ENCODE results near the gene FMO5. TPM values are rescaled to one million over a fixed set of nuclear protein-coding genes. Genes with fewer than 3 reads are reported as not detected.
"Not testable (repeated sequence)": the region's sequence is repeated elsewhere in the genome, so short reads cannot be mapped to it uniquely, and the experiment has no call there.

The FMO5 gene
- polyA plus RNA-seq, 3 donors from 2014 or later: 1.7 to 12.3 (median 2.8) TPM

DNA sequence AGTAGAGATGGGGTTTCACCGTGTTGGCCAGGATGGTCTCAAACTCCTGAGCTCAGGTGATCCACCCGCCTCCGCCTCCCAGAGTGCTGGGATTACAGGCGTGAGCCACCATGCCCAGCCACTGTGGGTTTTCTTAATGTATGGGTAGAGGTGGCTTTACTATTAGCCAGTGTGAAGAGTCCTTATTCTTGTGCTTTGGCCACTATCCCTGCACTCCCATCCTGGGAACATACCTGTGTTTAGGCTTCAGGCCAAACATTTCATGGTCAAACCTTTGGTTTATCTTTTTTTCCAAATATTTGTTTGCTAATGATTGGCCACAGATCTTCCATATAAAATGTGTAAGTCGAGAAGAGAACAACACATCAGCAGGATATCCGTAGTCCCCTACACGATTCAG lies 16.5 kb downstream of the FMO5 start:
- Mint-ChIP-seq H3K4me1 (peaks cover 5 to 16% of the 10 kb centered on the region in 2 donors), H3K9me3 (no peaks in the 10 kb centered on the region), H3K27me3 (ENCODE audit: low read depth in 3 of 3) (no peaks in the 10 kb centered on the region), H3K36me3 (peaks cover 15 to 39% (median 39%) of the 10 kb centered on the region in 3 donors), H3K27ac (no peak overlapping the region), H3K4me3 (no peak overlapping the region)
- DNase-seq: no peak

DNA sequence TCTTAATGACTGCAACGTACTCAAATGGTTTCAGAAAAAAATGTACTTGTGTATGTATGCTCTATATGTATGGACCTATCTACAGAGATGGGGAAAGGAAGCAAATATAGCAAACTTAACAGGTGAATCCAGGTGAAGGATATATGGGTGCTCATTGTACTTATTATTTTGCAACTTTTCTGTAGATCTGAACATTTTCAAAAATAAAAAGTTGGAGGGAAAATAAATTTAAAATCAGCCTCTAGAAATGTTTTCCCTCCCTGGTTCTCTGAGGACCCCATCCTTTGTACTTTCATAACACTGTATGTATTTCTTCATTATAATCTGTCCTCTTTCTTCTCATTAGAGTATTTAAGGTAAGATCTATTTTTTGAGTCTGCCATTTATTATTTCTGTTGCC lies 17.9 kb downstream of the FMO5 start:
- peaks cover 23 to 44% (median 37%) of the 10 kb centered on the region in 3 donors for H3K36me3 Mint-ChIP-seq
- DNase-seq: no peak
- peaks cover 0 to 5% of the 10 kb centered on the region in 2 donors for H3K4me1 Mint-ChIP-seq
- no peak overlapping the region for H3K27ac Mint-ChIP-seq
- no peaks in the 10 kb centered on the region for H3K9me3 Mint-ChIP-seq
- H3K4me3 Mint-ChIP-seq: no peak overlapping the region
- no peaks in the 10 kb centered on the region for H3K27me3 Mint-ChIP-seq (ENCODE audit: low read depth in 3 of 3)

DNA sequence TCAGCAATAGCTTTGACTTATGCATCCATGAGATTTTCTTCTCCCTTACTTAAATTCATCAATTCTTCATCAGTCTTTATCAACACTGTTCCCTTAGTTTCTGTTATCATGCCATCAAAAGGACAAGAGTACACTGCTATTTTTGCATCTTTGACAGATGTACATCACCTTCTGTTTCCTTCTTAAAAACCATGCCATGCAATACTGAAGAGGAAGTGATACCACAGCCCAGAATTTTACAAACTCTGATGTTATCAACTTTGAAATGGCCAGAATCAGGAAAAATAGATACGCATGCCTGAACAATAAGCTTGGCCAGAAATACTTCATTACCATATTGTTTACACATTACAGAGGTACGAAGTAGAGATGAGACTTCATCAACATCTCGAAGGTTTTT lies 21.1 kb downstream of the FMO5 start:
- Mint-ChIP-seq H3K36me3 (peaks cover 19 to 41% (median 36%) of the 10 kb centered on the region in 3 donors), H3K27ac (no peak overlapping the region), H3K4me3 (no peak overlapping the region), H3K27me3 (ENCODE audit: low read depth in 3 of 3) (peaks cover 0 to under 1% (median 0%) of the 10 kb centered on the region in 3 donors), H3K4me1 (peaks cover 0 to 5% of the 10 kb centered on the region in 2 donors), H3K9me3 (no peaks in the 10 kb centered on the region)
- DNase-seq: no peak

DNA sequence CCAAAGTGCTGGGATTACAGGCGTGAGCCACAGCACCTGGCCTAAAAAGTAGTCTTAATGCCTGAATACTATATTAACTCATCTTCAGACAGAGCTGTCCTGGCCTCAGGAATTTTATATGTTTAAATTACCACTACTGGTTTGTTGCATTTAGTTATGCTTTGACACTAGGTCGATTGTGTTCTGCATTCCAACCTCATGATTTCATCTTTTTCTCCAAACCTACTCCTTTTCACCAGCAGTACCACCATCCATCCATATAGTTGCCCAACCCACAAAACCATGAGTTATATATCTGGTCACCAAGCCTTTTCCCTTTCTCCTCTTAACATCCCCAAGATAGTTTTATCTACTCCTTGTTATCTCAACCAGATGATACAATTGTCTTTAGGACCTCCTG lies 22.6 kb downstream of the FMO5 start:
- no peaks in the 10 kb centered on the region for H3K9me3 Mint-ChIP-seq
- DNase-seq: no peak
- H3K36me3 Mint-ChIP-seq: peaks cover 19 to 38% (median 36%) of the 10 kb centered on the region in 3 donors
- H3K4me1 Mint-ChIP-seq: peaks cover 0 to 5% of the 10 kb centered on the region in 2 donors
- no peak overlapping the region for H3K4me3 Mint-ChIP-seq
- H3K27me3 Mint-ChIP-seq (ENCODE audit: low read depth in 3 of 3): peaks cover 0 to 3% (median 0%) of the 10 kb centered on the region in 3 donors
- peak overlapping the region in 1 of 6 donors; percentile 66 for H3K27ac Mint-ChIP-seq

DNA sequence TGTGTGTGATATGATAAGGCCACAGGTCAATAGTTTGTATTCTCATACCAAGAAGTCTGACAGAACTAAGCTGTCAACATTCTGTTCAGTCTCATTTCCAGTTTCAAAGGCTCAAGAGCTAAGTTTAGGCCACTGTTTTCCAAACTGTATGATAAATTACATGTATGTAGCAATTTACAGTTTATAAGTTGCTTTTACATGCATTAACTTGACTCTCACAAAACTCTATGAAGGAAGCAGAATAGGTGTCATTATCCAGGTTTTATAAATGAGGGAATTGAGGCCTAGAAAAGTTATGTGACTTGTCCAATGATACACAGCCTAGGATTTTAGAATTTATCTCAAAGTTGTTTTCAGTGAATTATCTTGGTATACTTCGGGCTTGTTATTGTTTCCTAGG lies 23.4 kb downstream of the FMO5 start:
- DNase-seq: no peak
- Mint-ChIP-seq H3K36me3 (peaks cover 19 to 33% (median 30%) of the 10 kb centered on the region in 3 donors), H3K27ac (no peak overlapping the region), H3K4me1 (peaks cover 0 to 5% of the 10 kb centered on the region in 2 donors), H3K9me3 (no peaks in the 10 kb centered on the region), H3K4me3 (no peak overlapping the region), H3K27me3 (ENCODE audit: low read depth in 3 of 3) (peaks cover 0 to 3% (median 0%) of the 10 kb centered on the region in 3 donors)

DNA sequence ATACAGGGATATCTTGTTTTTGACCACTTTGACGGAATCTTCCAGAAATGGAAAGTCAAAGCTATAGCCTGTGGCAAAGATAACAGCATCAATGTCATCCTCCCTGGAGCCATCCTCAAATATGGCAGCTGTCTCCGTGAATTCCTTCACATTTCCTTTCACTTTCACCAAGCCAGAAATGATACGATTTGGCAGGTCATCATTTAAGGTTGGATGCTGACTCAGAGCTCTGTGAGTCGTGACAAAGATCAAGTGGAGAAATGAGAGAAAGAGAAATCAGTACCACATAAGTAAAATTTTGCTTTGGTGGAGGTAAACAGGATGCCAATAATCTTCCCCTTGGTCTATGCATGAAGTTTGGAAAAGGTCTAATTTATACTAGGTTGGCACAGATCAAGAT lies 23.9 kb downstream of the FMO5 start:
- peaks cover 0 to 5% of the 10 kb centered on the region in 2 donors for H3K4me1 Mint-ChIP-seq
- no peak for DNase-seq
- peaks cover 19 to 33% (median 30%) of the 10 kb centered on the region in 3 donors for H3K36me3 Mint-ChIP-seq
- peaks cover 0 to 3% (median 0%) of the 10 kb centered on the region in 3 donors for H3K27me3 Mint-ChIP-seq (ENCODE audit: low read depth in 3 of 3)
- no peaks in the 10 kb centered on the region for H3K9me3 Mint-ChIP-seq
- no peak overlapping the region for H3K4me3 Mint-ChIP-seq
- no peak overlapping the region for H3K27ac Mint-ChIP-seq

DNA sequence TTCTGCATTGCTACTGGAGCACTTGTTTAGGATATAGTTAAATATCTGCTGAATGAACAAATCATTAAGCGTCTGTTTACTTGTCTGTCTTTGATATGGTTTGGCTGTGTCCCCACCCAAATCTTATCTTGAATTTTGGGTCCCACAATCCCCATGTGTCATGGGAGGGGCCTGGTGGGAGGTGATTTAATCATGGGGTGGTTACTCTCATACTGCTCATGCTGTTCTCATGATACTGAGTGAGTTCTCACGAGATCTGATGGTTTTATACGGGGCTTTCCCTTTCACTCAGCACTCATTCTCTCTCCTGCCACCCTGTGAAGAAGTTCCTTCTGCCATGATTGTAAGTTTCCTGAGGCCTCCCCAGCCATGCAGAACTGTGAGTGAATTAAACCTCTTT lies 27.8 kb downstream of the FMO5 start:
- H3K4me1 Mint-ChIP-seq; DNase-seq; H3K9me3 Mint-ChIP-seq; H3K27me3 Mint-ChIP-seq (ENCODE audit: low read depth in 3 of 3); H3K4me3 Mint-ChIP-seq; H3K27ac Mint-ChIP-seq: not testable (repeated sequence)
- H3K36me3 Mint-ChIP-seq: peaks cover 0 to 12% (median 10%) of the 10 kb centered on the region in 3 donors

DNA sequence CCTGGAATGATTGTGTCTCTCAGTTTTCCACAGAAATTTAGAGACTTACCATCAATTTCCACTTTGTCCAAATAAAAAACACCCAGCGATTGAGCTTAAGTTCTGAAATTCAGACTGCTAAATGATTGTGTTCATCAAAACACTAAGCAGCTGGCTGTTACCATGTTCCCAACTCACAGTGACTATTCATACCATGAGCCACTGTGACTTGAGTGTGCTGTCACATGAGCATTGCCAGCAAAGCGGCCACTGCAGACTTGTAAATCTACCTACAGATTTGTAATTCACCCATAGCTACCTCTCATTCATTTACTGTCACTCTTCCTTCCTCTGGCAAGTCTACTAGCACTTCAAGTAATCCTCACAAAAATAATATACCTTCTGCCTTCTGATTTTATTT lies 35.6 kb downstream of the FMO5 start:
- Mint-ChIP-seq H3K36me3 (peaks cover 0 to 6% (median 5%) of the 10 kb centered on the region in 3 donors), H3K27ac (no peak overlapping the region), H3K9me3 (peaks cover 0 to 2% (median 0%) of the 10 kb centered on the region in 6 donors), H3K4me1 (no peaks in the 10 kb centered on the region), H3K4me3 (no peak overlapping the region), H3K27me3 (ENCODE audit: low read depth in 3 of 3) (peaks cover 0 to 2% (median 0%) of the 10 kb centered on the region in 3 donors)
- no peak for DNase-seq

DNA sequence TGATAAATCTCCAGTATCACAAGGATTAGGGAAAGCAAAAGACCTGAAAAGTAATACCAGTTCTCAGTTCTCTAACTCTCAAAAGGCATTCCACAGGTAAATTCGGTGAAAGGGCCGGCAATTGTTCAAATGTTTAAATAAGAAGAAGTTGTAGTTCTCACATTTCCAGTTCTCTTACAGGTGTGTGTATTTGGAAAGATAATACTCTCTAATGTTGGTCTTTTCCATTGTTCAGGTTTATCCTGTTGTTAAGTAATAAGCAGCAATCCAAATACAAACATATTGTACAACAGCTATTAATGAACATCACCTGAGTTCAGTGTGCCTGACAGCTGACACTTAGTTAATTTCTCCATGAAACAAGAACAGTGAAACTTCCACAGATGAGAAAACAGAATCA lies 39.7 kb downstream of the FMO5 start:
- H3K36me3 Mint-ChIP-seq: peaks cover 0 to 6% (median 5%) of the 10 kb centered on the region in 3 donors
- H3K27ac Mint-ChIP-seq: no peak overlapping the region
- peaks cover 0 to 2% (median 1%) of the 10 kb centered on the region in 3 donors for H3K27me3 Mint-ChIP-seq (ENCODE audit: low read depth in 3 of 3)
- no peaks in the 10 kb centered on the region for H3K4me1 Mint-ChIP-seq
- H3K9me3 Mint-ChIP-seq: no peaks in the 10 kb centered on the region
- DNase-seq: no peak
- H3K4me3 Mint-ChIP-seq: no peak overlapping the region

DNA sequence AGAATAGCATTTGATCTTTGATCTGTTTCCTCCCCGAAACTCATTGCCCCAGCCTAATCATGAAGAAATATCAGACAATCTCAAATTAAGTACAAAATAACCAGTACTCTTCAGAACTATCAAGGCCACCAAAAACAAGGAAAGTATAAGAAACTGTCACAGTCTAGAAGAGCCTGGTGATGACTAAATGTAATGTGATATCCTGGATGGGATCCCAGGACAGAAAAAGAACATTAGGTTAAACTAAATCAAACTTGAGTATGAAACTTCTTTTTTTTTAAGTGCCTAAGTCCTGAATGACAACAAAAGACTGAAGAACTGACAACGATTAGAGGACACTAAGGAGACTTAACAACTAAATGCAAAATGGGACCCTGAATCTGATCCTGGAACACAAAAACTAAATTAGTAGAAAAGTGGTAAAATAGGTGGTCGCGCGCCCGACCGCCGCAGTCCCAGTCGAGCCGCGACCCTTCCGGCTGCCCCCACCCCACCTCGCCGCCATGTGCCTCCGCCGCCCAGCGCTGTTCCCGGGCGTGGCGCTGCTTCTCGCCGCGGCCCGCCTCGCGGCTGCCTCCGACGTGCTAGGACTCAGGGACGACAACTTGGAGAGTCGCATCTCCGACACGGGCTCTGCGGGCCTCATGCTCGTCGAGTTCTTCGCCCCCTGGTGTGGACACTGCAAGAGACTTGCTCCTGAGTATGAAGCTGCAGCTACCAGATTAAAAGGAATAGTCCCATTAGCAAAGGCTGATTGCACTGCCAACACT lies 47.3 kb downstream of the FMO5 start:
- peaks cover 0 to 4% (median 0%) of the 10 kb centered on the region in 6 donors for H3K9me3 Mint-ChIP-seq
- H3K27me3 Mint-ChIP-seq (ENCODE audit: low read depth in 3 of 3): peaks cover 0 to 5% (median 1%) of the 10 kb centered on the region in 3 donors
- DNase-seq: no peak
- peaks cover 20 to 38% of the 10 kb centered on the region in 2 donors for H3K4me1 Mint-ChIP-seq
- peak overlapping the region in 4 of 5 donors; percentile 6 to 56 (median 13) for H3K4me3 Mint-ChIP-seq
- peaks cover 9 to 32% (median 18%) of the 10 kb centered on the region in 3 donors for H3K36me3 Mint-ChIP-seq
- H3K27ac Mint-ChIP-seq: no peak overlapping the region

DNA sequence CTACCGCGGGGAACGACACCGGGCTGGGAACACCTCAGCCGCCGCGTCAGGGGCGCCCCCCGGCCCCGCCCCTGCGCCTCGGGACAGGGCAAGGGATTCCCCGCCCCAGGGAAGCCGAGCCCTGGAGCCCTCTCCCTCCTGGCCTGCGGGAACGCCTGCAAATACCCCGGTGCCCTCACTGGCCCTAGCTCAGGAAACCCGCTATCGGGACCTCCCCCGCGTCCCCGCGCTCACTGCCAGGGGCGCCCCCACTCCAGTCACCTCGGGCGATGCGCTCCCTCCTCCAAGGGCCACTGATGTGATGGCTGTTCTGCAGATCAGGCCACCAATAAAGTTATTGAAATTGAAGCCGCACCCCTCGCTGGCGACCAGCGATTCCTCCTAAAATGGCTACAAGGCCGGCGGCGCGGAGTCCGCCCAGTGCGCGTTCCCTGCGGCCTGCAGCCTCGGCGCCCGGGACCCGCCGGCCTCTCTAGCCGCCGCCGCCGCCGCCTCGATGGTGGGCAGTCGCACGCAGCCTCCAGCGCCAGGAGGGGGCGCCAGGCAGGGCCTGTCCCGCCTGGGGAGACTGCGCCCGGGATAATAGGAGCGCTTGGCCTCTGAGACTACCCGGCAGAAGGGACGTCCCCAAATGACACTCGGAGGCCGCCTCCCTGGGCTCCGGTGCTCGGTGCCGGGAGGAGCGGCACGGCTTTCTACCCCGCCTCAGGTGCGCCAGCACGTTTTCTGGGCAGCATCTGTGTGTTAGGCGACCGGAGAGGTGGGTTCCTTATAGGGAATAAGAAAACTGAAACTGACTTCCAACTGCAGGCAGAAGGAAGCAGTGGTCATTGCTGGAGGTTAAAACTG lies 52.7 kb downstream of the FMO5 start, which contains the start of gene PRKAB2:
PRKAB2 (minus strand) TSS at position 303 of the 849 bp plus-strand sequence. CDS start 326 bp downstream, outside the sequence.
- H3K4me3 Mint-ChIP-seq: peak within 1 kb of the TSS; percentile 92 to 99 (median 98)
- H3K27me3 Mint-ChIP-seq (ENCODE audit: low read depth in 3 of 3): peaks cover 2 to 9% (median 3%) of the 10 kb centered on the region in 3 donors
- peaks cover 9 to 16% (median 10%) of the 10 kb centered on the region in 3 donors for H3K36me3 Mint-ChIP-seq
- H3K4me1 Mint-ChIP-seq: peaks cover 36 to 56% of the 10 kb centered on the region in 2 donors
- peak within 1 kb of the TSS; percentile 94 to 98 (median 96) for H3K27ac Mint-ChIP-seq
- peak; percentile 92 to 95 (median 93) for DNase-seq
- H3K9me3 Mint-ChIP-seq: peaks cover 0 to 2% (median 0%) of the 10 kb centered on the region in 6 donors

DNA sequence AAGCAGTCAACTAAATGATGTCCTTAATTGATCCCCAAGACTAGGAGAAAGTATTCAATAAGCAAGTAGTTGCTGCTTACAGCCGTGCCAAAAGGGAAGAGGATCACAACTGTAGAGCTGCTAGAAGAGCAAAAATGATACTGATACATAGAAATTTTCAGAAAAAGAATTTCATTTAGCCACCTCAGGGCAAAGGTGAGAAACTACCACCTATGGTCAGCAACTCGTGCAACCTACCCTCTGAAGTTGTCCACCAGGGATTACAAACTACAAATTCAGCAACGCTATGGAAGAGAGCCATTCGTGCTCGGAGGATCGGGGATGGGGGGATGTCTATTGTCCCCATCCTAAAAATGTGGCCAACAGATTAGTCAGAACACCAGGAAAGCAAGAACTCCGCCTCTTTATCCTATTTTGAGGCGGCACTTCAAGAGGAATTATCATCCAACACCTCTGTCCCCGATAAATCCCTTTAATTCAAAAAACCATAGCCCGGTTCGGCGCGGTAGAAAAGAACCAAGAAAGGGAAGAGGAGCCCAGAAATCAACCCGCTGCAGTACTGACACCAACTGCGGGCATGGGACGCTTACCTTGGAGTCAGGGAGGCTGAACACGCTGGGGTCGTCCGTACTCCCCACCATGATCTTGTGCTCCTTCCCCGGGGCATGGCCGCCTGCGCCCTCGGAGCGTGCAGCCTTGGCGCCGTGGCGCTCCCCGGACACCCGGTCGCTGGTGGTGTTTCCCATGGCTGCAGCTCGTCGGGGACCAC lies 53.6 kb downstream of the FMO5 start:
- Mint-ChIP-seq H3K27me3 (ENCODE audit: low read depth in 3 of 3) (peaks cover 2 to 9% (median 3%) of the 10 kb centered on the region in 3 donors), H3K27ac (peak overlapping the region; percentile 84 to 96 (median 94)), H3K9me3 (no peaks in the 10 kb centered on the region), H3K36me3 (peaks cover 9 to 11% (median 9%) of the 10 kb centered on the region in 3 donors), H3K4me1 (peaks cover 36 to 53% of the 10 kb centered on the region in 2 donors), H3K4me3 (peak overlapping the region; percentile 92 to 99 (median 98))
- peak in 2 of 3 donors; percentile 1 to 3 for DNase-seq
